PC-9 (cell line): ENCODE measurements around the gene PPY.

ENCODE experiments used
- EZH2 ChIP-seq: fragments of 200-600 bp; sonication (generic); IDR thresholded peaks from 2 replicates; pipeline ENCODE4 v1.8.0; 2017; ENCODE audit warnings: antibody characterized with exemption, low read depth
- TF ChIP-seq, protein P1 (sequence below): fragments of 200-600 bp; sonication (generic); conservative IDR thresholded peaks from 2 replicates; pipeline ENCODE4 v1.6.1; 2017; ENCODE audit warnings: mixed run types, antibody characterized with exemption, mild to moderate bottlenecking, moderate library complexity

- TF ChIP-seq, protein P1, sequence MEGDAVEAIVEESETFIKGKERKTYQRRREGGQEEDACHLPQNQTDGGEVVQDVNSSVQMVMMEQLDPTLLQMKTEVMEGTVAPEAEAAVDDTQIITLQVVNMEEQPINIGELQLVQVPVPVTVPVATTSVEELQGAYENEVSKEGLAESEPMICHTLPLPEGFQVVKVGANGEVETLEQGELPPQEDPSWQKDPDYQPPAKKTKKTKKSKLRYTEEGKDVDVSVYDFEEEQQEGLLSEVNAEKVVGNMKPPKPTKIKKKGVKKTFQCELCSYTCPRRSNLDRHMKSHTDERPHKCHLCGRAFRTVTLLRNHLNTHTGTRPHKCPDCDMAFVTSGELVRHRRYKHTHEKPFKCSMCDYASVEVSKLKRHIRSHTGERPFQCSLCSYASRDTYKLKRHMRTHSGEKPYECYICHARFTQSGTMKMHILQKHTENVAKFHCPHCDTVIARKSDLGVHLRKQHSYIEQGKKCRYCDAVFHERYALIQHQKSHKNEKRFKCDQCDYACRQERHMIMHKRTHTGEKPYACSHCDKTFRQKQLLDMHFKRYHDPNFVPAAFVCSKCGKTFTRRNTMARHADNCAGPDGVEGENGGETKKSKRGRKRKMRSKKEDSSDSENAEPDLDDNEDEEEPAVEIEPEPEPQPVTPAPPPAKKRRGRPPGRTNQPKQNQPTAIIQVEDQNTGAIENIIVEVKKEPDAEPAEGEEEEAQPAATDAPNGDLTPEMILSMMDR: no peak
- TF ChIP-seq EZH2: no peak
Measured at GRCh38 chr17:43900183-43900857, 42.0 kb downstream of the PPY start.
